Fibroblast of pulmonary artery (primary cell): Measurements from ENCODE around the gene MSANTD1.

ENCODE experiments used
- DNase-seq: peaks from one replicate; pipeline ENCODE4 v3.0.0-alpha.2; 2010; ENCODE audit warnings: low read depth
- H3K4me3 ChIP-seq: replicated peaks from 2 replicates; pipeline ENCODE4 v1.5.1; 2011; ENCODE audit warnings: low read depth, mild to moderate bottlenecking, control low read depth, low read length, moderate library complexity
- CTCF ChIP-seq: IDR thresholded peaks from 2 replicates; pipeline ENCODE4 v1.5.1; 2011; ENCODE audit warnings: mild to moderate bottlenecking, control low read depth, low read length, inconsistent platforms; ENCODE audit errors: missing control alignments

MSANTD1 gene

GRCh38 chr4:3236326-3236878 lies 12.6 kb upstream of the MSANTD1 start:
- H3K4me3 ChIP-seq = no peak overlapping the region
- no peak for TF ChIP-seq CTCF
- DNase-seq = no peak

- no peak overlapping the region for H3K4me3 ChIP-seq
- no peak for TF ChIP-seq CTCF
- DNase-seq = no peak
Measured at GRCh38 chr4:3237266-3237665, 11.7 kb upstream of the MSANTD1 start.

- TF ChIP-seq CTCF = no peak
Measured at GRCh38 chr4:3237712-3238560, 11.0 kb upstream of the MSANTD1 start.

GRCh38 chr4:3238721-3239120 lies 10.2 kb upstream of the MSANTD1 start:
- no peak overlapping the region for H3K4me3 ChIP-seq
- TF ChIP-seq CTCF = no peak
- DNase-seq = no peak

More at GRCh38 chr4:3237712-3238560, 11.0 kb upstream of the MSANTD1 start:
- DNase-seq = no peak
- no peak overlapping the region for H3K4me3 ChIP-seq

GRCh38 chr4:3239303-3239702 lies 9.7 kb upstream of the MSANTD1 start:
- no peak for DNase-seq
- no peak for TF ChIP-seq CTCF
- H3K4me3 ChIP-seq = no peak overlapping the region

GRCh38 chr4:3239998-3240920 lies 8.7 kb upstream of the MSANTD1 start:
- no peak overlapping the region for H3K4me3 ChIP-seq
- TF ChIP-seq CTCF = no peak
- DNase-seq = no peak
